ENCODE measurements around the gene SMIM22. TPM values are rescaled to one million over a fixed set of nuclear protein-coding genes. Genes with fewer than 3 reads are reported as not detected.

Gene SMIM22
- total and polyA plus RNA-seq, 2 of the 8 experiments (the other 6 are each of a cell fraction or from before 2014, with no cell fraction given): not detected

DNA sequence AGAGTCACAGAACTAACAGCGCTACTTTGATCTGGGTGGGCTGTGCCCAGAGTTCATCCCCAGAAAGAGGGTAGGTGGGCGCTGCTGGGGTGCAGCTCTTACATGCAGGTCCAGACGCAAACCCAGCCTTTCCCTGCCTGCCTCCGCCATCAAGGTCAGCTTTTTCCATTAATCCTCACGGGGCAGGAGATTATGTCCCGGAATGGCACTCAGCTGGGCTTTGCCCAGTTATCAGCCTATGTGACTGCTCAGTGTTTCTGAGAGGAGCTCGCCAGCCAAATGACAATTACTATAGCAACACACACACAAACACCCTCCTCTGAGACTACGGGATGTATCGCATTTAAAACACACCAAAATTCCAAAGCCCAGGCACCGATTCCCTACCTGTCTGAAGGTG, 31.8 kb downstream of the SMIM22 start (continued):
- TF ChIP-seq, protein P1, sequence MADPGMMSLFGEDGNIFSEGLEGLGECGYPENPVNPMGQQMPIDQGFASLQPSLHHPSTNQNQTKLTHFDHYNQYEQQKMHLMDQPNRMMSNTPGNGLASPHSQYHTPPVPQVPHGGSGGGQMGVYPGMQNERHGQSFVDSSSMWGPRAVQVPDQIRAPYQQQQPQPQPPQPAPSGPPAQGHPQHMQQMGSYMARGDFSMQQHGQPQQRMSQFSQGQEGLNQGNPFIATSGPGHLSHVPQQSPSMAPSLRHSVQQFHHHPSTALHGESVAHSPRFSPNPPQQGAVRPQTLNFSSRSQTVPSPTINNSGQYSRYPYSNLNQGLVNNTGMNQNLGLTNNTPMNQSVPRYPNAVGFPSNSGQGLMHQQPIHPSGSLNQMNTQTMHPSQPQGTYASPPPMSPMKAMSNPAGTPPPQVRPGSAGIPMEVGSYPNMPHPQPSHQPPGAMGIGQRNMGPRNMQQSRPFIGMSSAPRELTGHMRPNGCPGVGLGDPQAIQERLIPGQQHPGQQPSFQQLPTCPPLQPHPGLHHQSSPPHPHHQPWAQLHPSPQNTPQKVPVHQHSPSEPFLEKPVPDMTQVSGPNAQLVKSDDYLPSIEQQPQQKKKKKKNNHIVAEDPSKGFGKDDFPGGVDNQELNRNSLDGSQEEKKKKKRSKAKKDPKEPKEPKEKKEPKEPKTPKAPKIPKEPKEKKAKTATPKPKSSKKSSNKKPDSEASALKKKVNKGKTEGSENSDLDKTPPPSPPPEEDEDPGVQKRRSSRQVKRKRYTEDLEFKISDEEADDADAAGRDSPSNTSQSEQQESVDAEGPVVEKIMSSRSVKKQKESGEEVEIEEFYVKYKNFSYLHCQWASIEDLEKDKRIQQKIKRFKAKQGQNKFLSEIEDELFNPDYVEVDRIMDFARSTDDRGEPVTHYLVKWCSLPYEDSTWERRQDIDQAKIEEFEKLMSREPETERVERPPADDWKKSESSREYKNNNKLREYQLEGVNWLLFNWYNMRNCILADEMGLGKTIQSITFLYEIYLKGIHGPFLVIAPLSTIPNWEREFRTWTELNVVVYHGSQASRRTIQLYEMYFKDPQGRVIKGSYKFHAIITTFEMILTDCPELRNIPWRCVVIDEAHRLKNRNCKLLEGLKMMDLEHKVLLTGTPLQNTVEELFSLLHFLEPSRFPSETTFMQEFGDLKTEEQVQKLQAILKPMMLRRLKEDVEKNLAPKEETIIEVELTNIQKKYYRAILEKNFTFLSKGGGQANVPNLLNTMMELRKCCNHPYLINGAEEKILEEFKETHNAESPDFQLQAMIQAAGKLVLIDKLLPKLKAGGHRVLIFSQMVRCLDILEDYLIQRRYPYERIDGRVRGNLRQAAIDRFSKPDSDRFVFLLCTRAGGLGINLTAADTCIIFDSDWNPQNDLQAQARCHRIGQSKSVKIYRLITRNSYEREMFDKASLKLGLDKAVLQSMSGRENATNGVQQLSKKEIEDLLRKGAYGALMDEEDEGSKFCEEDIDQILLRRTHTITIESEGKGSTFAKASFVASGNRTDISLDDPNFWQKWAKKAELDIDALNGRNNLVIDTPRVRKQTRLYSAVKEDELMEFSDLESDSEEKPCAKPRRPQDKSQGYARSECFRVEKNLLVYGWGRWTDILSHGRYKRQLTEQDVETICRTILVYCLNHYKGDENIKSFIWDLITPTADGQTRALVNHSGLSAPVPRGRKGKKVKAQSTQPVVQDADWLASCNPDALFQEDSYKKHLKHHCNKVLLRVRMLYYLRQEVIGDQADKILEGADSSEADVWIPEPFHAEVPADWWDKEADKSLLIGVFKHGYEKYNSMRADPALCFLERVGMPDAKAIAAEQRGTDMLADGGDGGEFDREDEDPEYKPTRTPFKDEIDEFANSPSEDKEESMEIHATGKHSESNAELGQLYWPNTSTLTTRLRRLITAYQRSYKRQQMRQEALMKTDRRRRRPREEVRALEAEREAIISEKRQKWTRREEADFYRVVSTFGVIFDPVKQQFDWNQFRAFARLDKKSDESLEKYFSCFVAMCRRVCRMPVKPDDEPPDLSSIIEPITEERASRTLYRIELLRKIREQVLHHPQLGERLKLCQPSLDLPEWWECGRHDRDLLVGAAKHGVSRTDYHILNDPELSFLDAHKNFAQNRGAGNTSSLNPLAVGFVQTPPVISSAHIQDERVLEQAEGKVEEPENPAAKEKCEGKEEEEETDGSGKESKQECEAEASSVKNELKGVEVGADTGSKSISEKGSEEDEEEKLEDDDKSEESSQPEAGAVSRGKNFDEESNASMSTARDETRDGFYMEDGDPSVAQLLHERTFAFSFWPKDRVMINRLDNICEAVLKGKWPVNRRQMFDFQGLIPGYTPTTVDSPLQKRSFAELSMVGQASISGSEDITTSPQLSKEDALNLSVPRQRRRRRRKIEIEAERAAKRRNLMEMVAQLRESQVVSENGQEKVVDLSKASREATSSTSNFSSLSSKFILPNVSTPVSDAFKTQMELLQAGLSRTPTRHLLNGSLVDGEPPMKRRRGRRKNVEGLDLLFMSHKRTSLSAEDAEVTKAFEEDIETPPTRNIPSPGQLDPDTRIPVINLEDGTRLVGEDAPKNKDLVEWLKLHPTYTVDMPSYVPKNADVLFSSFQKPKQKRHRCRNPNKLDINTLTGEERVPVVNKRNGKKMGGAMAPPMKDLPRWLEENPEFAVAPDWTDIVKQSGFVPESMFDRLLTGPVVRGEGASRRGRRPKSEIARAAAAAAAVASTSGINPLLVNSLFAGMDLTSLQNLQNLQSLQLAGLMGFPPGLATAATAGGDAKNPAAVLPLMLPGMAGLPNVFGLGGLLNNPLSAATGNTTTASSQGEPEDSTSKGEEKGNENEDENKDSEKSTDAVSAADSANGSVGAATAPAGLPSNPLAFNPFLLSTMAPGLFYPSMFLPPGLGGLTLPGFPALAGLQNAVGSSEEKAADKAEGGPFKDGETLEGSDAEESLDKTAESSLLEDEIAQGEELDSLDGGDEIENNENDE (IDR thresholded peaks at IDR 0.05; ENCODE audit: insufficient replicate concordance, low read length): no peak
- TF ChIP-seq ASH2L (IDR thresholded peaks at IDR 0.05; ENCODE audit: low read length) (no peak), RBBP5 (IDR thresholded peaks at IDR 0.05; ENCODE audit: borderline replicate concordance, low read depth, low read length) (no peak), HDAC2 (IDR thresholded peaks at IDR 0.05; ENCODE audit: borderline replicate concordance in 1 of 2, low read depth in 2 of 2, low read length in 2 of 2) (no peak)
- TF ChIP-seq, protein P2, sequence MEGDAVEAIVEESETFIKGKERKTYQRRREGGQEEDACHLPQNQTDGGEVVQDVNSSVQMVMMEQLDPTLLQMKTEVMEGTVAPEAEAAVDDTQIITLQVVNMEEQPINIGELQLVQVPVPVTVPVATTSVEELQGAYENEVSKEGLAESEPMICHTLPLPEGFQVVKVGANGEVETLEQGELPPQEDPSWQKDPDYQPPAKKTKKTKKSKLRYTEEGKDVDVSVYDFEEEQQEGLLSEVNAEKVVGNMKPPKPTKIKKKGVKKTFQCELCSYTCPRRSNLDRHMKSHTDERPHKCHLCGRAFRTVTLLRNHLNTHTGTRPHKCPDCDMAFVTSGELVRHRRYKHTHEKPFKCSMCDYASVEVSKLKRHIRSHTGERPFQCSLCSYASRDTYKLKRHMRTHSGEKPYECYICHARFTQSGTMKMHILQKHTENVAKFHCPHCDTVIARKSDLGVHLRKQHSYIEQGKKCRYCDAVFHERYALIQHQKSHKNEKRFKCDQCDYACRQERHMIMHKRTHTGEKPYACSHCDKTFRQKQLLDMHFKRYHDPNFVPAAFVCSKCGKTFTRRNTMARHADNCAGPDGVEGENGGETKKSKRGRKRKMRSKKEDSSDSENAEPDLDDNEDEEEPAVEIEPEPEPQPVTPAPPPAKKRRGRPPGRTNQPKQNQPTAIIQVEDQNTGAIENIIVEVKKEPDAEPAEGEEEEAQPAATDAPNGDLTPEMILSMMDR (IDR thresholded peaks at IDR 0.05; ENCODE audit: control extremely low read depth in 1 of 3, insufficient read depth in 1 of 3, low read depth in 1 of 3, low read length in 3 of 3): no peak

Data from H1 (cell line).